Measurements from ENCODE around the gene STK11. TPM values are rescaled to one million over a fixed set of nuclear protein-coding genes. Genes with fewer than 3 reads are reported as not detected.
A peak's percentile ranks its signal among the peaks of the same experiment; 100 is the strongest.

Gene STK11
- polyA plus RNA-seq, 1 experiment: 24.6 TPM

DNA sequence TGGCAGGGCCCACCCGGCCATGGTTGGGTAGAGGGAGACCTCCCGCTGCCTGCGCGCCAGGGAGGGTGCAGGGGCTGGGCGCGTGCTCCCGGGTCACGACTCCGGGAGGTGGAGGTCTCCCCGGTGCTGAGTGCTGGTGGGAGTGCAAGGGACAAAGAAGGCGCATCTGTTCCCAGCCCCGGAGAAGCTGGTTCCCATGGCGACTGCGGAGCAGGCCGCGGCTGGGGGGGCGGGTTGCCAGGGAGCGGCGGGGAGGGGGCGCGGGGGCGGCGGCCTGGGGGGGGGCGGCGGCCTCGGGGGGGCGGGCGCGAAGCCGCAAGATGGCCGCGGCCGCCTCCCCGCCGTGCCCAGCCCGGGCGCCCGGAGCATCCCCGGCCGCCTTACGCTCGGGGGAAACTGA is 31.0 kb downstream of the STK11 start:
- ChIA-PET POLR2A (interaction anchor here (0.5 to 1.3 kb wide), 5 partner anchors 11 to 137 kb away, joined by 3 to 13 read pairs (median 5); partner anchors contain the start of gene CIRBP), CTCF (no interaction called here)
- Histone ChIP-seq H3K27me3 (ENCODE audit: control insufficient read depth, insufficient read depth, low read length) (no peaks in the 10 kb centered on the region), H3K9me3 (ENCODE audit: control insufficient read depth, insufficient read depth, low read length) (no peaks in the 10 kb centered on the region; the same call in 1 of the 2 replicates), H3K27ac (ENCODE audit: low read depth, low read length) (peak overlapping the region; percentile 21), H3K4me3 (ENCODE audit: low read depth, low read length) (peak overlapping the region; percentile 73)
- TF ChIP-seq, protein P1, sequence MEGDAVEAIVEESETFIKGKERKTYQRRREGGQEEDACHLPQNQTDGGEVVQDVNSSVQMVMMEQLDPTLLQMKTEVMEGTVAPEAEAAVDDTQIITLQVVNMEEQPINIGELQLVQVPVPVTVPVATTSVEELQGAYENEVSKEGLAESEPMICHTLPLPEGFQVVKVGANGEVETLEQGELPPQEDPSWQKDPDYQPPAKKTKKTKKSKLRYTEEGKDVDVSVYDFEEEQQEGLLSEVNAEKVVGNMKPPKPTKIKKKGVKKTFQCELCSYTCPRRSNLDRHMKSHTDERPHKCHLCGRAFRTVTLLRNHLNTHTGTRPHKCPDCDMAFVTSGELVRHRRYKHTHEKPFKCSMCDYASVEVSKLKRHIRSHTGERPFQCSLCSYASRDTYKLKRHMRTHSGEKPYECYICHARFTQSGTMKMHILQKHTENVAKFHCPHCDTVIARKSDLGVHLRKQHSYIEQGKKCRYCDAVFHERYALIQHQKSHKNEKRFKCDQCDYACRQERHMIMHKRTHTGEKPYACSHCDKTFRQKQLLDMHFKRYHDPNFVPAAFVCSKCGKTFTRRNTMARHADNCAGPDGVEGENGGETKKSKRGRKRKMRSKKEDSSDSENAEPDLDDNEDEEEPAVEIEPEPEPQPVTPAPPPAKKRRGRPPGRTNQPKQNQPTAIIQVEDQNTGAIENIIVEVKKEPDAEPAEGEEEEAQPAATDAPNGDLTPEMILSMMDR (IDR thresholded peaks at IDR 0.05; ENCODE audit: low read depth, low read length): no peak
- no peak for DNase-seq (ENCODE audit: low read depth, low spot score)

DNA sequence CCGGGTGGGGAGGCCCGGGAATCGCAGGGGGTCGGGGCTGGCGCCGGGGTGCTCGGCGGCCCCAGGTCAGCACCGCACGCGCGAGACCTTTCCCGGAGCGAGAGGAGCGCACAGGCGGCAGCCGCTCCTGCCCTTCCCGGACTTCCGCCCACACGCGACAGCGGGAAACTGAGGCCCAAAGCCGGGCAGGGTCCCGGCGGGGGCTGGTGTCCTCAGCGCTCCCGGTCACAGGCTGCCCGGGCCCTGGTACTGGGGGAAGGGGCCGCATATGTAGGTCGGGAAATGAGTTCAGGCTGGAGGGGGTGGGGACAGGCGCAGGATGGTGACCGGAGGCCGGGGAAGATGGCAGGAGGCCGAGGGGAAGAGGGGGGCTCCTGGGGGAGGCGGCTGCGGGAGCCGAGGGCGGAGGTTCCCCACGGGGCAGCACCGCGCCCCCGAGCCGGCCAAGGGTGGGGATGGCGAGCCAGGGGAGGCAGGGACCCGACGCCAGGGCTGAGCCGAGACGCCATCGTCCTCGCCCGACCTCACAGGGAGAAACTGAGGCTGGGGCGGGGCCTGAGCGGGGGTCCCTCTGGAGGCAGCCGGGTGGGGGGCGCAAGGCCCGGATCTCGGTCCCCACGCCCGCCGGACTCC is 31.6 kb downstream of the STK11 start:
- TF ChIP-seq, protein P1 (IDR thresholded peaks at IDR 0.05; ENCODE audit: low read depth, low read length): no peak
- Histone ChIP-seq H3K27me3 (ENCODE audit: control insufficient read depth, insufficient read depth, low read length) (no peaks in the 10 kb centered on the region), H3K9me3 (ENCODE audit: control insufficient read depth, insufficient read depth, low read length) (no peaks in the 10 kb centered on the region; the same call in 1 of the 2 replicates), H3K4me3 (ENCODE audit: low read depth, low read length) (peak overlapping the region; percentile 73), H3K27ac (ENCODE audit: low read depth, low read length) (peak overlapping the region; percentile 39)
- ChIA-PET POLR2A (interaction anchor here (0.5 kb wide), 1 partner anchor 58 kb away, joined by 13 read pairs; no protein-coding TSS in a partner anchor), CTCF (no interaction called here)
- no peak for DNase-seq (ENCODE audit: low read depth, low spot score)

DNA sequence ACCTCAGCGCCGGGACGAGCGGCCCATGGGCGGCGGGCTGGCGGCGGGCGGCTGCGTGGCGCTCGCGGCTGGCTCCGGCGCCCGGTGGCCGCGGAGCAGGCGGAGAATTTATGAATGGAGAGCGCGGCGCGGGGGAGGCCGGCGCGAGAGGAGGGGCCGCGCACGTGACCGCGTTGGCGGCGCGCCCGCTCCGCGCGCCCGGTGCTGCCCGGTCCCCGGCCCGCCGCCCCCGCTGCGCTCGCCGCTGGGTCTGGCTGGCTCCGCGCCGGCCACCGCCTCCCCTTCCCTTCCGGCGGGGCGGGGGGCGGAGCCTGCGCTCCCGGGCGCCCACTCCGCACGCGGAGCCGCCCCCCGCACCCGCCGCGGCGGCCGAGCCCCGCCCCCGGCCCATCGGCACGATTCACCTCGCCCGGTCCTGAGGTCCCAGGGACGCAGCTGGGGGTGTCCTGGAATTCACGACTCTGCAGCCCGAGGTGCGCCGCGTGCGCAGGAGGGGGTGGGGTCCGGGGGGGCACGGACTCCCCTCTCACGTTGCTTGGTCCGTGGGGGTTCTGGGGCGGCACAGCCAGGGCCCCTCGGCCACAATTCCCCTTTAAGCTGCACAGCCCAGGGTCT is 32.3 kb downstream of the STK11 start, which contains the start of gene CBARP:
TSS of gene CBARP (minus strand) at position 252 of the 615 bp plus-strand sequence. CDS start 1,905 bp downstream, outside the sequence.
- DNase-seq (ENCODE audit: low read depth, low spot score): no peak
- Histone ChIP-seq H3K27me3 (ENCODE audit: control insufficient read depth, insufficient read depth, low read length) (no peaks in the 10 kb centered on the region), H3K27ac (ENCODE audit: low read depth, low read length) (peak within 1 kb of the TSS; percentile 39), H3K4me3 (ENCODE audit: low read depth, low read length) (peak within 1 kb of the TSS; percentile 73), H3K9me3 (ENCODE audit: control insufficient read depth, insufficient read depth, low read length) (no peaks in the 10 kb centered on the region; the same call in 1 of the 2 replicates)
- ChIA-PET POLR2A (interaction anchor here (0.8 kb wide), 1 partner anchor 31 kb away, joined by 7 read pairs; the partner anchor contains the start of gene CIRBP), CTCF (no interaction called here)
- TF ChIP-seq, protein P1 (IDR thresholded peaks at IDR 0.05; ENCODE audit: low read depth, low read length): no peak

DNA sequence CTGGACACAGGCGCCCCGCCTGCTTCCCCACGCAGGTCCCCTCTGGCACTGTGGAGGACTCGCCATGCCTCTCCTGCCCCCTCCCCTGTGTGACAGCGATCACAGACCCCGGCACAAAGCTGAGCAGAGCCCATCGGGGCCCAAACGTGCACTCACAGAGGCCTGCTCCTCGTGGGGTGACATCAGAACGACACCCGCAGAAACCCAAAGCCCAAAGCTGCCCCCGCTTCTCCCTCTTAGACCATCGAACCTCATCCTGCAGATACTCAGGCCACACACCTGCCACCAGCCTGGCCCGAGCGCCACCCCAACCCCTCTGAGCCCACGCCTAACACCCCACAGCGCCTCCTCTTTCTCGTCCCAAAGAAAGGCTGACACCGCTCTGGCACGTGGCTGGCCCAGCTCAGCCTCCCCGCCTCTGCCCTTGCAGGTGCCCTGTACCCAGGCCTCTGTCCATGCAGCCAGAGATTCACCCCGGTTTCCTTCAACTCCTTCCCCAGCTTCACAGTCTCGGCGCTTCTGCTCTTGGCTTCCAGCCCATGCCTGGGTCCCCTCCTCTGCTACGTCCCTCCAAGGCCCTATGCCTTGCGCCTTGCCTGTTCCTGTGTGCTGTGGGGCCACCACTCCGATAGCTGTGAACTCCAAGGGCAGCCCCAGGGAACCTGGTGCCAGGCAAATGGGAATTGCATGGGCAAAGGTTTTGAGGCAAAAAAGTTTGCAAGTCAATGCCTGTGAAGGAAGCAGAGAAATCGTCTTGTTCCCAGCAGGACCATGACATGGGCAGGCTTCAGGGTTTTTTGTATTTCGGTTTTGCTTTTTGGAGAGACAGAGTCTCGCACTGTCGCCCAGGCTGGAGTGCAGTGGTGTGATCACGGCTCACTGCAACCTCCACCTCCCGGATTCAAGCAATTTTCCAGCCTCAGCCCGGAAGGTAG is 33.1 kb downstream of the STK11 start:
- Histone ChIP-seq H3K27me3 (ENCODE audit: control insufficient read depth, insufficient read depth, low read length) (no peaks in the 10 kb centered on the region), H3K4me3 (ENCODE audit: low read depth, low read length) (peak overlapping the region; percentile 73), H3K9me3 (ENCODE audit: control insufficient read depth, insufficient read depth, low read length) (no peaks in the 10 kb centered on the region; the same call in 1 of the 2 replicates), H3K27ac (ENCODE audit: low read depth, low read length) (peak overlapping the region; percentile 31)
- CTCF ChIA-PET: no interaction called here
- DNase-seq (ENCODE audit: low read depth, low spot score): no peak
- TF ChIP-seq, protein P1 (IDR thresholded peaks at IDR 0.05; ENCODE audit: low read depth, low read length): no peak
- POLR2A ChIA-PET: interaction anchor here (0.8 kb wide), 1 partner anchor 30 kb away, joined by 7 read pairs; the partner anchor contains the start of gene CIRBP
